Activated CD8-positive, alpha-beta T cell treated with anti-CD3 and anti-CD28 coated beads, Interleukin-2, amount 10 ng/mL, durations not matched to agents 7 days and 5 days (primary cell): Measurements from ENCODE around the gene ELAVL1. TPM values are rescaled to one million over a fixed set of nuclear protein-coding genes. Genes with fewer than 3 reads are reported as not detected.

Experiments
- ATAC-seq: fragments of 150-1000 bp; cut with Tn5 transposase; one replicate; pipeline ENCODE4 v1.10.0; 2021; ENCODE audit warnings: moderate library complexity
- CTCF ChIA-PET: fragments of 350-600 bp; sonication (Branson Sonifier 250); formaldehyde crosslinking; loops from one replicate; lab custom pipeline; 2021; ENCODE audit warnings: antibody characterized with exemption; lab: Charles Lee
- POLR2A ChIA-PET: fragments of 350-600 bp; sonication (Branson Sonifier 250); formaldehyde crosslinking; loops from one replicate; lab custom pipeline; 2021; ENCODE audit warnings: antibody characterized with exemption; lab: Charles Lee
- DNase-seq: peaks from one replicate; pipeline ENCODE4 v3.0.0-alpha.2; 2020
- H3K27ac Mint-ChIP-seq: one replicate; pipeline ENCODE4 v1.8.0; 2021; ENCODE audit warnings: mild to moderate bottlenecking, mixed read lengths
- H3K27me3 Mint-ChIP-seq: one replicate; pipeline ENCODE4 v1.8.0; 2021; ENCODE audit warnings: low read depth, mixed read lengths
- H3K36me3 Mint-ChIP-seq: one replicate; pipeline ENCODE4 v1.8.0; 2021; ENCODE audit warnings: low read depth, mixed read lengths
- H3K4me1 Mint-ChIP-seq: one replicate; pipeline ENCODE4 v1.8.0; 2021; ENCODE audit warnings: low read depth, mixed read lengths
- H3K4me3 Mint-ChIP-seq: one replicate; pipeline ENCODE4 v1.8.0; 2021; ENCODE audit warnings: mild to moderate bottlenecking, mixed read lengths
- H3K9me3 Mint-ChIP-seq: one replicate; pipeline ENCODE4 v1.8.0; 2022; ENCODE audit warnings: mixed read lengths; ENCODE audit not compliant: insufficient read depth
- total RNA-seq, 2 experiments: library from RNA; stranded (reverse); gene quantifications; one replicate each; pipeline ENCODE4 v1.2.3, GENCODE V29; 2021

Gene ELAVL1
- total RNA-seq, 2 experiments from 2014 or later: 128 to 132 TPM

- peaks cover 11% of the 10 kb centered on the region for H3K36me3 Mint-ChIP-seq
- DNase-seq (peak; percentile 68), ATAC-seq (peak; percentile 24)
- H3K27ac Mint-ChIP-seq: no peak overlapping the region
- peaks cover 30% of the 10 kb centered on the region for H3K27me3 Mint-ChIP-seq
- peaks cover 45% of the 10 kb centered on the region for H3K4me1 Mint-ChIP-seq
- no peaks in the 10 kb centered on the region for H3K9me3 Mint-ChIP-seq
- ChIA-PET CTCF (interaction anchor here (0.9 to 3.3 kb wide), 6 partner anchors 11 to 65 kb away, joined by 3 to 15 read pairs (median 7); partner anchors contain the start of genes MAP2K7 and TIMM44), POLR2A (interaction anchor here (1.1 to 1.6 kb wide), 4 partner anchors 9 to 287 kb away, joined by 3 to 6 read pairs (median 4); partner anchors contain the start of genes MAP2K7 and TIMM44)
- H3K4me3 Mint-ChIP-seq: peak overlapping the region; percentile 69
These were observed 88.0 kb downstream of the ELAVL1 start for GRCh38 chr19:7917267-7918061.

GRCh38 chr19:7916955-7917266, 88.5 kb downstream of the ELAVL1 start:
- ATAC-seq (no peak), DNase-seq (no peak)
- Mint-ChIP-seq H3K4me3 (peak overlapping the region; percentile 69), H3K36me3 (peaks cover 12% of the 10 kb centered on the region), H3K4me1 (peaks cover 41% of the 10 kb centered on the region), H3K27ac (no peak overlapping the region), H3K9me3 (no peaks in the 10 kb centered on the region), H3K27me3 (peaks cover 30% of the 10 kb centered on the region)
- ChIA-PET CTCF (interaction anchor here (1.0 to 3.3 kb wide), 5 partner anchors 13 to 63 kb away, joined by 3 to 15 read pairs (median 7); partner anchors contain the start of genes MAP2K7 and TIMM44), POLR2A (interaction anchor here (1.6 kb wide), 2 partner anchors 13 kb away, joined by 6 to 7 read pairs; partner anchors contain the start of gene MAP2K7)

GRCh38 chr19:7916103-7916954, 89.1 kb downstream of the ELAVL1 start:
- ATAC-seq: peak; percentile 6
- POLR2A ChIA-PET: interaction anchor here (1.6 kb wide), 1 partner anchor 13 kb away, joined by 7 read pairs; the partner anchor contains the start of gene MAP2K7
- peaks cover 17% of the 10 kb centered on the region for H3K36me3 Mint-ChIP-seq
- H3K4me1 Mint-ChIP-seq: peaks cover 35% of the 10 kb centered on the region
- H3K27me3 Mint-ChIP-seq: peaks cover 30% of the 10 kb centered on the region
- H3K4me3 Mint-ChIP-seq: peak overlapping the region; percentile 69
- DNase-seq: peak; percentile 70
- CTCF ChIA-PET: interaction anchor here (1.0 to 3.3 kb wide), 4 partner anchors 13 to 62 kb away, joined by 3 to 15 read pairs (median 6); partner anchors contain the start of genes MAP2K7 and TIMM44
- H3K9me3 Mint-ChIP-seq: no peaks in the 10 kb centered on the region
- peak overlapping the region; percentile 43 for H3K27ac Mint-ChIP-seq

- Mint-ChIP-seq H3K4me3 (peak overlapping the region; percentile 42), H3K4me1 (peaks cover 29% of the 10 kb centered on the region), H3K27me3 (peaks cover 30% of the 10 kb centered on the region), H3K27ac (peak overlapping the region; percentile 43), H3K9me3 (no peaks in the 10 kb centered on the region), H3K36me3 (peaks cover 22% of the 10 kb centered on the region)
- CTCF ChIA-PET: interaction anchor here (1.0 to 3.3 kb wide), 3 partner anchors 12 to 61 kb away, joined by 3 to 15 read pairs (median 7); partner anchors contain the start of gene MAP2K7
- POLR2A ChIA-PET: interaction anchor here (1.6 kb wide), 1 partner anchor 12 kb away, joined by 7 read pairs; the partner anchor contains the start of gene MAP2K7
- ATAC-seq (no peak), DNase-seq (no peak)
These were observed 90.0 kb downstream of the ELAVL1 start for GRCh38 chr19:7915250-7916102.

GRCh38 chr19:7914598-7915045, 90.8 kb downstream of the ELAVL1 start, which contains the start of gene TGFBR3L:
TSS of gene TGFBR3L (plus strand) at chr19:7914830.
- no peak for ATAC-seq
- Mint-ChIP-seq H3K27me3 (peaks cover 26% of the 10 kb centered on the region), H3K4me3 (peak within 1 kb of the TSS; percentile 42), H3K36me3 (peaks cover 24% of the 10 kb centered on the region), H3K9me3 (no peaks in the 10 kb centered on the region), H3K4me1 (peaks cover 24% of the 10 kb centered on the region), H3K27ac (peak within 1 kb of the TSS; percentile 24)
- no peak for DNase-seq
- ChIA-PET CTCF (no interaction called here), POLR2A (interaction anchor here (0.8 kb wide), 1 partner anchor 10 kb away, joined by 3 read pairs; no protein-coding TSS in a partner anchor)

- POLR2A ChIA-PET: interaction anchor here (0.8 kb wide), 1 partner anchor 10 kb away, joined by 3 read pairs; no protein-coding TSS in a partner anchor
- ATAC-seq (no peak), DNase-seq (no peak)
- Mint-ChIP-seq H3K9me3 (no peaks in the 10 kb centered on the region), H3K27ac (no peak overlapping the region), H3K4me1 (peaks cover 22% of the 10 kb centered on the region), H3K36me3 (peaks cover 24% of the 10 kb centered on the region), H3K27me3 (peaks cover 25% of the 10 kb centered on the region), H3K4me3 (no peak overlapping the region)
- CTCF ChIA-PET: no interaction called here
These were observed 91.3 kb downstream of the ELAVL1 start for GRCh38 chr19:7914099-7914498.

GRCh38 chr19:7913652-7914051, 91.8 kb downstream of the ELAVL1 start:
- ATAC-seq (no peak), DNase-seq (no peak)
- H3K4me1 Mint-ChIP-seq: peaks cover 22% of the 10 kb centered on the region
- peaks cover 24% of the 10 kb centered on the region for H3K36me3 Mint-ChIP-seq
- H3K9me3 Mint-ChIP-seq: no peaks in the 10 kb centered on the region
- no peak overlapping the region for H3K4me3 Mint-ChIP-seq
- H3K27me3 Mint-ChIP-seq: peaks cover 23% of the 10 kb centered on the region
- POLR2A ChIA-PET: no interaction called here
- CTCF ChIA-PET: no interaction called here
- no peak overlapping the region for H3K27ac Mint-ChIP-seq

GRCh38 chr19:7912697-7913564, 92.5 kb downstream of the ELAVL1 start:
- Mint-ChIP-seq H3K27me3 (peaks cover 17% of the 10 kb centered on the region), H3K4me1 (peaks cover 17% of the 10 kb centered on the region), H3K9me3 (no peaks in the 10 kb centered on the region), H3K36me3 (peaks cover 24% of the 10 kb centered on the region), H3K27ac (no peak overlapping the region), H3K4me3 (no peak overlapping the region)
- DNase-seq (no peak), ATAC-seq (no peak)
- ChIA-PET CTCF (no interaction called here), POLR2A (interaction anchor here (1.3 kb wide), 1 partner anchor 9 kb away, joined by 3 read pairs; the partner anchor contains the start of gene MAP2K7)

- peaks cover 26% of the 10 kb centered on the region for H3K36me3 Mint-ChIP-seq
- ChIA-PET CTCF (interaction anchor here (0.6 to 1.0 kb wide), 2 partner anchors 10 to 31 kb away, joined by 3 read pairs; partner anchors contain the start of gene TIMM44), POLR2A (interaction anchor here (1.1 to 1.3 kb wide), 2 partner anchors 8 kb away, joined by 3 read pairs; partner anchors contain the start of genes MAP2K7 and SNAPC2)
- no peak overlapping the region for H3K4me3 Mint-ChIP-seq
- H3K4me1 Mint-ChIP-seq: peaks cover 12% of the 10 kb centered on the region
- DNase-seq: no peak
- H3K27ac Mint-ChIP-seq: no peak overlapping the region
- no peaks in the 10 kb centered on the region for H3K9me3 Mint-ChIP-seq
- no peak for ATAC-seq
- peaks cover 12% of the 10 kb centered on the region for H3K27me3 Mint-ChIP-seq
These were observed 93.2 kb downstream of the ELAVL1 start for GRCh38 chr19:7912144-7912696.
